Uterus (tissue), 2 donors: ENCODE measurements around the gene NDUFS1.

Experiments
- CTCF ChIP-seq, 4 experiments: fragments of 200-600 bp in 2 of 4; fragments of 450-650 bp in 2 of 4; sonication (generic) in 2 of 4; IDR thresholded peaks; one replicate each; pipeline ENCODE4 v1.5.1; 2016 to 2019; ENCODE audit warnings: antibody characterized with exemption in 4 of 4, mild to moderate bottlenecking in 2 of 4, moderate library complexity in 1 of 4
- POLR2A ChIP-seq, 2 donors: fragments of 450-650 bp; IDR thresholded peaks; one replicate each; pipeline ENCODE4 v1.6.1; 2016; ENCODE audit warnings: antibody characterized with exemption in 2 of 2, mild to moderate bottlenecking in 1 of 2, moderate library complexity in 1 of 2

- TF ChIP-seq CTCF (IDR thresholded peaks at IDR 0.05) (no peak), POLR2A (IDR thresholded peaks at IDR 0.05) (no peak)
These were observed 34.6 kb upstream of the NDUFS1 start for GRCh38 chr2:206193671-206194357.
